Activated naive CD8-positive, alpha-beta T cell treated with anti-CD3 and anti-CD28 coated beads for 36 hours (primary cell): ENCODE results near the gene BRIP1. TPM values are rescaled to one million over a fixed set of nuclear protein-coding genes. Genes with fewer than 3 reads are reported as not detected.
"Not testable (repeated sequence)": the region's sequence is repeated elsewhere in the genome, so short reads cannot be mapped to it uniquely, and the experiment has no call there.

ENCODE experiments used
- DNase-seq: peaks from one replicate; pipeline ENCODE4 v3.0.0; 2021
- H3K27ac Mint-ChIP-seq: one replicate; pipeline ENCODE4 v1.8.0; 2022; ENCODE audit warnings: mild to moderate bottlenecking, moderate library complexity, mixed read lengths
- H3K27me3 Mint-ChIP-seq: one replicate; pipeline ENCODE4 v1.8.0; 2022; ENCODE audit warnings: mild to moderate bottlenecking, mixed read lengths
- H3K36me3 Mint-ChIP-seq: one replicate; pipeline ENCODE4 v1.8.0; 2021; ENCODE audit warnings: mild to moderate bottlenecking, mixed read lengths
- H3K4me1 Mint-ChIP-seq: one replicate; pipeline ENCODE4 v1.8.0; 2021; ENCODE audit warnings: mixed read lengths
- H3K4me3 Mint-ChIP-seq: one replicate; pipeline ENCODE4 v1.8.0; 2022; ENCODE audit warnings: mild to moderate bottlenecking, moderate library complexity, mixed read lengths
- H3K9me3 Mint-ChIP-seq: one replicate; pipeline ENCODE4 v1.8.0; 2022; ENCODE audit warnings: mixed read lengths
- total RNA-seq, 2 experiments: library from RNA; stranded (reverse); gene quantifications; one replicate each; pipeline ENCODE4 v1.2.3, GENCODE V29; 2021

Gene BRIP1
- total RNA-seq, 2 experiments from 2014 or later = 16.6 to 17.0 TPM

DNA sequence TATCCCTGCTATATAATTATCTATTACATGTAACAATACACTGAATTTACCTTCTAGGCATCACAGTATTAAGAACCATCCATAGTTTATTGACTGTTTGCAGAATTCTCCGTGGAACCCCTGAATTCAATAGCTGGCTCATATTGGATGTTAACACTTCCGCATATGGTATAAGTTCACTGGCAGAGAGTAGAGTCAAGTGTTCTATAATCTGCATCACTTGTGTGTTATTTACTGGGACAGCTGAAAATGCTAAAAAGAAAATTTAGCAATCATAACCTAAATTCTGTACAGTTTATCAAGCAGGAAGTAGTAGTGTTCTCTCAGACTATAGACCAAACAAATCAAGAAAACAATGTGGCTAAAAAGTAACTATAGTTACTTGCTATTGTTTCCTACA, 14.5 kb upstream of the BRIP1 start:
- Mint-ChIP-seq H3K9me3 (no peaks in the 10 kb centered on the region), H3K27me3 (no peaks in the 10 kb centered on the region), H3K4me3 (no peak overlapping the region), H3K36me3 (peaks cover 14% of the 10 kb centered on the region), H3K27ac (no peak overlapping the region), H3K4me1 (no peaks in the 10 kb centered on the region)
- DNase-seq = no peak

DNA sequence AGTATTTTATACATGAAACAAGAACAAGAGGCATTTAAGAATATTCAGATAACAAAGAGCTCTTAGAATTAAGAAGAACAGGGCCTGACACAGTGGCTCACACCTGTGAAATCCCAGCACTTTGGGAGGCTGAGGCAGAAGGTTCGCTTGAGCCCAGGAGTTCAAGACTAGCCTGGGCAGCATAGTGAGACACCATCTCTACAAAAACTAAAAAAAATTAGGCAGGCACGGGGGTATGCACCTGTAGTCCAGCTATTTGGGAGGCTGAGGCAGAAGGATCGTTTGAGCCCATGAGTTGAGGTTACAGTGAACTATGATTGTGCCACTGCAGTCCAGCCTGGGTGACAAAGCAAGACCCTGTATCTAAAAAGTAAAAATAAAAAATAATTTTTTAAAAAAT, 12.5 kb upstream of the BRIP1 start:
- peaks cover 14% of the 10 kb centered on the region for H3K36me3 Mint-ChIP-seq
- H3K27ac Mint-ChIP-seq = no peak overlapping the region
- no peaks in the 10 kb centered on the region for H3K9me3 Mint-ChIP-seq
- no peak overlapping the region for H3K4me3 Mint-ChIP-seq
- H3K4me1 Mint-ChIP-seq = no peaks in the 10 kb centered on the region
- H3K27me3 Mint-ChIP-seq = no peaks in the 10 kb centered on the region
- DNase-seq = no peak

DNA sequence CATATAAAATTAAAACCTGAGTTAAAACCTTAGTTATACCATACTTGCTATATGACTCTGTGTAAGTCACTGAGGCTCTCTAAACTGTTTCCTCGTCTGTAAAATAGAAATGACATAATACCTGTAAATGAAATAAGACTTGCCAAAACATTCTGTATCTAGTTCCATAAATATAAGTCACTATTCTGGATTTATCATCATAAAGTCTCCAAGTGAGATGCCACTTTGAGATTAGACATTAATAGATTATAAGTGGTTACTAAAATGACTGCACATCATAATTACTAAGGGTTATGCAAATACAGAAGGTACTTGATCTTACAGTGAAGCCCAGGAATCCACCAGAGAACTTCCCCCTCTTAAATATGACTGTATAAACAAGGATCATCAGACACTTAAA, 12.0 kb upstream of the BRIP1 start:
- no peak for DNase-seq
- H3K36me3 Mint-ChIP-seq = peaks cover 14% of the 10 kb centered on the region
- no peaks in the 10 kb centered on the region for H3K9me3 Mint-ChIP-seq
- H3K4me1 Mint-ChIP-seq = no peaks in the 10 kb centered on the region
- no peak overlapping the region for H3K27ac Mint-ChIP-seq
- H3K27me3 Mint-ChIP-seq = no peaks in the 10 kb centered on the region
- no peak overlapping the region for H3K4me3 Mint-ChIP-seq

GRCh38 chr17:61874075-61874474, 10.7 kb upstream of the BRIP1 start:
- Mint-ChIP-seq H3K4me3 (no peak overlapping the region), H3K36me3 (peaks cover 21% of the 10 kb centered on the region), H3K27me3 (no peaks in the 10 kb centered on the region), H3K9me3 (no peaks in the 10 kb centered on the region), H3K4me1 (no peaks in the 10 kb centered on the region), H3K27ac (no peak overlapping the region)
- no peak for DNase-seq

GRCh38 chr17:61872099-61872498, 8.8 kb upstream of the BRIP1 start:
- Mint-ChIP-seq H3K36me3 (peaks cover 17% of the 10 kb centered on the region), H3K9me3 (no peaks in the 10 kb centered on the region), H3K27ac (no peak overlapping the region), H3K27me3 (no peaks in the 10 kb centered on the region), H3K4me3 (no peak overlapping the region), H3K4me1 (no peaks in the 10 kb centered on the region)
- DNase-seq = no peak

GRCh38 chr17:61869138-61869537, 5.8 kb upstream of the BRIP1 start:
- Mint-ChIP-seq H3K4me1 (peaks cover 3% of the 10 kb centered on the region), H3K36me3 (peaks cover 13% of the 10 kb centered on the region), H3K27ac (no peak overlapping the region), H3K4me3 (no peak overlapping the region), H3K27me3 (no peaks in the 10 kb centered on the region), H3K9me3 (no peaks in the 10 kb centered on the region)
- no peak for DNase-seq

GRCh38 chr17:61868074-61868473, 4.7 kb upstream of the BRIP1 start:
- H3K9me3 Mint-ChIP-seq = no peaks in the 10 kb centered on the region
- peaks cover 10% of the 10 kb centered on the region for H3K36me3 Mint-ChIP-seq
- no peak overlapping the region for H3K4me3 Mint-ChIP-seq
- H3K27me3 Mint-ChIP-seq = no peaks in the 10 kb centered on the region
- H3K27ac Mint-ChIP-seq = no peak overlapping the region
- no peak for DNase-seq
- H3K4me1 Mint-ChIP-seq = peaks cover 6% of the 10 kb centered on the region

GRCh38 chr17:61867033-61867432, 3.7 kb upstream of the BRIP1 start:
- Mint-ChIP-seq H3K27ac (no peak overlapping the region), H3K36me3 (peaks cover 10% of the 10 kb centered on the region), H3K27me3 (no peaks in the 10 kb centered on the region), H3K4me3 (no peak overlapping the region), H3K4me1 (peaks cover 13% of the 10 kb centered on the region), H3K9me3 (no peaks in the 10 kb centered on the region)
- DNase-seq = no peak

GRCh38 chr17:61863801-61864126, 436 bp upstream of the BRIP1 start:
- Mint-ChIP-seq H3K4me1 (peaks cover 25% of the 10 kb centered on the region), H3K27me3 (no peaks in the 10 kb centered on the region), H3K4me3 (peak overlapping the region; percentile 96), H3K36me3 (peaks cover 12% of the 10 kb centered on the region), H3K9me3 (no peaks in the 10 kb centered on the region), H3K27ac (peak overlapping the region; percentile 95)
- DNase-seq = no peak

GRCh38 chr17:61862105-61862574, 1.2 kb downstream of the BRIP1 start:
- no peak for DNase-seq
- H3K4me3 Mint-ChIP-seq = peak overlapping the region; percentile 96
- H3K4me1 Mint-ChIP-seq = peaks cover 25% of the 10 kb centered on the region
- peak overlapping the region; percentile 95 for H3K27ac Mint-ChIP-seq
- peaks cover 12% of the 10 kb centered on the region for H3K36me3 Mint-ChIP-seq
- H3K27me3 Mint-ChIP-seq = no peaks in the 10 kb centered on the region
- H3K9me3 Mint-ChIP-seq = no peaks in the 10 kb centered on the region

GRCh38 chr17:61860397-61860796, 2.9 kb downstream of the BRIP1 start:
- not testable (repeated sequence) for H3K27ac Mint-ChIP-seq, H3K4me3 Mint-ChIP-seq, H3K9me3 Mint-ChIP-seq, DNase-seq, H3K27me3 Mint-ChIP-seq
- Mint-ChIP-seq H3K4me1 (peaks cover 25% of the 10 kb centered on the region), H3K36me3 (peaks cover 16% of the 10 kb centered on the region)

GRCh38 chr17:61856035-61856434, 7.3 kb downstream of the BRIP1 start:
- H3K27ac Mint-ChIP-seq = no peak overlapping the region
- peaks cover 38% of the 10 kb centered on the region for H3K36me3 Mint-ChIP-seq
- H3K4me1 Mint-ChIP-seq = peaks cover 7% of the 10 kb centered on the region
- H3K4me3 Mint-ChIP-seq = no peak overlapping the region
- no peak for DNase-seq
- no peaks in the 10 kb centered on the region for H3K27me3 Mint-ChIP-seq
- no peaks in the 10 kb centered on the region for H3K9me3 Mint-ChIP-seq

DNA sequence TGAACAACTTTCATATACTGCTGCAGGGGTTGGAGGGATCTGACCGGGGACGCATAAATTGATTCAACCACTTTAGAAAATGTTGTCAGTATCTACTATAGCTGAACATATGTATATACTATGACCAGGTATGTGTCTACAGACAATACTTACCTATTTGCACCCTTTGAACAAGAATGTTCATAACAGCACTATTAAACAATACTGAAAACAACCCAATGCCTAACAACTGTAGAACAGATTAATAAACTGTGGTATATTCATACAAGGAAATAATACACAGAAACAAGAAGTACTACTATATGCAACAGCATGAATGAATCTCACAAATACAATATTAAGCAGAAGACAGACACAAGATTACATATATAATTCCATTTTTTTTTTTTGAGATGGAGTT, 10.5 kb downstream of the BRIP1 start:
- H3K27ac Mint-ChIP-seq = no peak overlapping the region
- DNase-seq = no peak
- no peaks in the 10 kb centered on the region for H3K9me3 Mint-ChIP-seq
- H3K4me3 Mint-ChIP-seq = no peak overlapping the region
- H3K27me3 Mint-ChIP-seq = no peaks in the 10 kb centered on the region
- H3K36me3 Mint-ChIP-seq = peaks cover 33% of the 10 kb centered on the region
- peaks cover 2% of the 10 kb centered on the region for H3K4me1 Mint-ChIP-seq

DNA sequence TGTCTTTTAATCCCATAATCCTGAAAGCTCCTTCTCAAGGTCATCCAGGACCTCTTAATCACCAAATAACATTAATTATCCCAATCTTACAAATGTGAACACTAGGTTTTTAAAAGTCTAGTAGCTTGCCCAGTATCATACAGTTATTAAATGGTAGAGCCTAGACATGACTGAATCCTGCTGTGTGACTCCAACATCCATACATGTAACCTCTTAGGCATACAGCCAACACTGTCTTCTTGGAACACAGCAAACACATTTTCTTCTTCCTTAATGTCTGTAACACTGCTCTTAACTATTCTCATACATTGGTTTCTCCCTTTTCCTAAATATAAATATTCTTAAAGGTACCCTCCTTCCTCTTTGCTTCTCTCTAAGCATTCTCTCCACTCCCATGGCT, 13.7 kb downstream of the BRIP1 start:
- Mint-ChIP-seq H3K9me3 (no peaks in the 10 kb centered on the region), H3K4me3 (no peak overlapping the region), H3K27ac (no peak overlapping the region), H3K36me3 (peaks cover 36% of the 10 kb centered on the region), H3K27me3 (no peaks in the 10 kb centered on the region), H3K4me1 (peaks cover 1% of the 10 kb centered on the region)
- DNase-seq = no peak

- no peaks in the 10 kb centered on the region for H3K27me3 Mint-ChIP-seq
- H3K4me3 Mint-ChIP-seq = no peak overlapping the region
These were observed 14.4 kb downstream of the BRIP1 start for GRCh38 chr17:61848896-61849295.

DNA sequence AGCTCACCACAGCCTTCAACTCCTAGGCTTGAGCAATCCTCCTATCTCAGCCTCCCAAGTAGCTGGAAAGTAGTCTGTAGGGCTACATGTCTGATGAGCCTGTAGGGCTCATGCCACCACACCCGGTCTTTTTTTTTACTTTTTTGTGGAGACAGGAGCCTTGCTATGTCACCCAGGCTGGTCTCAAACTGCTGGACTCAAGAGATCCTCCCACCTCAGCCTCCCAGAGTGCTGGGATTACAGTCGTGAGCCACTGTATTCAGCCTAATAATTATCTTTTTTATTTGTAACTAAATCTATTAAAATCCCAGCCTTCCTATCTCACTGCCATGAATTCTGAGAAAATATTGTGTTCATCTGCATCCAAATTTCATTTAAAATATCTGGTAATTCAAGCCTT, 15.1 kb downstream of the BRIP1 start:
- Mint-ChIP-seq H3K27ac (no peak overlapping the region), H3K9me3 (no peaks in the 10 kb centered on the region), H3K4me1 (no peaks in the 10 kb centered on the region), H3K4me3 (no peak overlapping the region), H3K27me3 (no peaks in the 10 kb centered on the region), H3K36me3 (peaks cover 37% of the 10 kb centered on the region)
- DNase-seq = no peak

More at GRCh38 chr17:61848896-61849295, 14.4 kb downstream of the BRIP1 start:
- H3K27ac Mint-ChIP-seq = no peak overlapping the region
- H3K4me1 Mint-ChIP-seq = no peaks in the 10 kb centered on the region
- H3K9me3 Mint-ChIP-seq = no peaks in the 10 kb centered on the region
- DNase-seq = no peak
- H3K36me3 Mint-ChIP-seq = peaks cover 36% of the 10 kb centered on the region

DNA sequence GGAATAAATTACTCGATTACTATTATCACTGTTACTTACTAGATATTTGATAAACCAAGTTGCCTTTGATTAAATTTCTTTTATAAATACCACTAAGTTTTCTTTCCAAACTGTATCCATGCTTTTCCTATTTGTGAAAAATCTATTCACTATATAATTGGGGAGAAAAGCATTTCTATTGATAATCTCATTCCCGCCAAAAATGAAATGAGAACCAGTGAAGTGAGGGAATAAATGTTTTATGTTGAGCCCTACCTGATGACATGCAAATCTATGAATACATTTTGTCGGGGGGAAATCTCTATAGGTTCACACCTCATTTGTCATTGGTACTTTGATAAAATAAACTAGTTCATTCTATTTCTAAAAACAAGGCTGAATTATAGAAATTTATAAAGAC, 15.7 kb downstream of the BRIP1 start:
- H3K4me1 Mint-ChIP-seq = no peaks in the 10 kb centered on the region
- H3K27ac Mint-ChIP-seq = no peak overlapping the region
- H3K27me3 Mint-ChIP-seq = no peaks in the 10 kb centered on the region
- no peak overlapping the region for H3K4me3 Mint-ChIP-seq
- H3K9me3 Mint-ChIP-seq = no peaks in the 10 kb centered on the region
- peaks cover 38% of the 10 kb centered on the region for H3K36me3 Mint-ChIP-seq
- DNase-seq = no peak
